PC-9 (cell line): Measurements from ENCODE around the gene SCAF1.

Experiments
- EZH2 ChIP-seq: fragments of 200-600 bp; sonication (generic); IDR thresholded peaks from 2 replicates; pipeline ENCODE4 v1.8.0; 2017; ENCODE audit warnings: antibody characterized with exemption, low read depth
- TF ChIP-seq, protein P1 (sequence below): fragments of 200-600 bp; sonication (generic); conservative IDR thresholded peaks from 2 replicates; pipeline ENCODE4 v1.6.1; 2017; ENCODE audit warnings: mixed run types, antibody characterized with exemption, mild to moderate bottlenecking, moderate library complexity

- TF ChIP-seq, protein P1, sequence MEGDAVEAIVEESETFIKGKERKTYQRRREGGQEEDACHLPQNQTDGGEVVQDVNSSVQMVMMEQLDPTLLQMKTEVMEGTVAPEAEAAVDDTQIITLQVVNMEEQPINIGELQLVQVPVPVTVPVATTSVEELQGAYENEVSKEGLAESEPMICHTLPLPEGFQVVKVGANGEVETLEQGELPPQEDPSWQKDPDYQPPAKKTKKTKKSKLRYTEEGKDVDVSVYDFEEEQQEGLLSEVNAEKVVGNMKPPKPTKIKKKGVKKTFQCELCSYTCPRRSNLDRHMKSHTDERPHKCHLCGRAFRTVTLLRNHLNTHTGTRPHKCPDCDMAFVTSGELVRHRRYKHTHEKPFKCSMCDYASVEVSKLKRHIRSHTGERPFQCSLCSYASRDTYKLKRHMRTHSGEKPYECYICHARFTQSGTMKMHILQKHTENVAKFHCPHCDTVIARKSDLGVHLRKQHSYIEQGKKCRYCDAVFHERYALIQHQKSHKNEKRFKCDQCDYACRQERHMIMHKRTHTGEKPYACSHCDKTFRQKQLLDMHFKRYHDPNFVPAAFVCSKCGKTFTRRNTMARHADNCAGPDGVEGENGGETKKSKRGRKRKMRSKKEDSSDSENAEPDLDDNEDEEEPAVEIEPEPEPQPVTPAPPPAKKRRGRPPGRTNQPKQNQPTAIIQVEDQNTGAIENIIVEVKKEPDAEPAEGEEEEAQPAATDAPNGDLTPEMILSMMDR = no peak
- TF ChIP-seq EZH2 = no peak
Observed at GRCh38 chr19:49656456-49657109, 14.6 kb downstream of the SCAF1 start.
